IPS-NIHi7 (cell line): ENCODE results near the gene USF2.

ENCODE experiments used
- DNase-seq: peaks from one replicate; pipeline ENCODE4 v3.0.0; 2012; ENCODE audit warnings: mixed read lengths; ENCODE audit errors: extremely low spot score

The USF2 gene

DNA sequence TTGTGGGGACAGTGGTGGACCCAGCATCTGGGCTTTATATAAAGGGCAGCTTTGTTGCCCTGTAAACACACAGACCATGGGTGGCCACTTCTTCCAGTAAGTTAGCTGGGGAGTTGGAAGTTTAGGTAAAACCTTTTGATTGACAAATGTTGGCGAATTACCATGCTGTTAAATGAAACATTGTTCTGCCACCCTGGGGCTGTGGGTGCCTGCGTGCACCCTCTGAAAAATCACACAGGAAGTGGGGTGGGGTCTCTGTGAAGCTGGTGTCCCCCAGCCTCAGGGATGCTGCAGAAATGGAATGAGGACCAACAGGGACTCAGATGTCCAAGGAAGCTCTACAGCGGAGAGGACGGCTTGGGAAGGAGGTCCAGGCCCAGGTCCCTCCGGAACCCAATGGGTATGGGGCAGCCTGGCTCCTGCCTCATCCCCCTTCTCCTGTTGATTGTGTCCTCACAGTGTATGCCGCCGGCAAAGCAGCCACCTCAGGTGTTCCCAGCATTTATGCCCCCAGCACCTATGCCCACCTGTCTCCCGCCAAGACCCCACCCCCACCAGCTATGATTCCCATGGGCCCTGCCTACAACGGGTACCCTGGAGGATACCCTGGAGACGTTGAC is 2.8 kb upstream of the USF2 start:
- DNase-seq = no peak

DNA sequence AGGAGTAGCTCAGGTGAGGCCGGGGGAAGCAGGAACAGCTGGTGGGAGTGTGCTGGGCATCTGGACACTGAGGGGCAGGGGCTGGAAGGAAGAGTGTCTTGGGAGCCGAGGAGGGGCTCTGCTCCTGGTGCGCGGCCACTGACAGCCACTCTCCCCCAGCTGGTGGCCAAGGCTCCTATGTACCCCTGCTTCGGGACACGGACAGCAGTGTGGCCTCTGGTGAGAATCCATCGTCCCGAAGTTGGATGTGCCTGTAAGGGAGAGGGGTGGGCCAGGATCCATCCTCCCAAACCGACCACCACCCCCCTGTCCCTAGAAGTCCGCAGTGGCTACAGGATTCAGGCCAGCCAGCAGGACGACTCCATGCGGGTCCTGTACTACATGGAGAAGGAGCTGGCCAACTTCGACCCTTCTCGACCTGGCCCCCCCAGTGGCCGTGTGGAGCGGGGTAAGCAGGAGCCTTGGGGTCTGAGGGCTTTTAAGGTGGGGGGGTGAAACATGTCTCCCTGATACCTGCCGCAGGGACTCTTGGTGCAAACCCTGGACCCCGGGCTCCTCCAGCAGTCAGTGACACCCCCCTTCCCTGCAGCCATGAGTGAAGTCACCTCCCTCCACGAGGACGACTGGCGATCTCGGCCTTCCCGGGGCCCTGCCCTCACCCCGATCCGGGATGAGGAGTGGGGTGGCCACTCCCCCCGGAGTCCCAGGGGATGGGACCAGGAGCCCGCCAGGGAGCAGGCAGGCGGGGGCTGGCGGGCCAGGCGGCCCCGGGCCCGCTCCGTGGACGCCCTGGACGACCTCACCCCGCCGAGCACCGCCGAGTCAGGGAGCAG is 2.0 kb upstream of the USF2 start:
- no peak for DNase-seq

DNA sequence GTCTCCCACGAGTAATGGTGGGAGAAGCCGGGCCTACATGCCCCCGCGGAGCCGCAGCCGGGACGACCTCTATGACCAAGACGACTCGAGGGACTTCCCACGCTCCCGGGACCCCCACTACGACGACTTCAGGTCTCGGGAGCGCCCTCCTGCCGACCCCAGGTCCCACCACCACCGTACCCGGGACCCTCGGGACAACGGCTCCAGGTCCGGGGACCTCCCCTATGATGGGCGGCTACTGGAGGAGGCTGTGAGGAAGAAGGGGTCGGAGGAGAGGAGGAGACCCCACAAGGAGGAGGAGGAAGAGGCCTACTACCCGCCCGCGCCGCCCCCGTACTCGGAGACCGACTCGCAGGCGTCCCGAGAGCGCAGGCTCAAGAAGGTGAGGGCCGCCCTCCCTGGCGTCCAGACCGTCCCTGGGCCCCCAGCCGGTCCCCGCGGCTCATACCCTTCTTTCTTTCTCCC is 1.4 kb upstream of the USF2 start:
- no peak for DNase-seq

DNA sequence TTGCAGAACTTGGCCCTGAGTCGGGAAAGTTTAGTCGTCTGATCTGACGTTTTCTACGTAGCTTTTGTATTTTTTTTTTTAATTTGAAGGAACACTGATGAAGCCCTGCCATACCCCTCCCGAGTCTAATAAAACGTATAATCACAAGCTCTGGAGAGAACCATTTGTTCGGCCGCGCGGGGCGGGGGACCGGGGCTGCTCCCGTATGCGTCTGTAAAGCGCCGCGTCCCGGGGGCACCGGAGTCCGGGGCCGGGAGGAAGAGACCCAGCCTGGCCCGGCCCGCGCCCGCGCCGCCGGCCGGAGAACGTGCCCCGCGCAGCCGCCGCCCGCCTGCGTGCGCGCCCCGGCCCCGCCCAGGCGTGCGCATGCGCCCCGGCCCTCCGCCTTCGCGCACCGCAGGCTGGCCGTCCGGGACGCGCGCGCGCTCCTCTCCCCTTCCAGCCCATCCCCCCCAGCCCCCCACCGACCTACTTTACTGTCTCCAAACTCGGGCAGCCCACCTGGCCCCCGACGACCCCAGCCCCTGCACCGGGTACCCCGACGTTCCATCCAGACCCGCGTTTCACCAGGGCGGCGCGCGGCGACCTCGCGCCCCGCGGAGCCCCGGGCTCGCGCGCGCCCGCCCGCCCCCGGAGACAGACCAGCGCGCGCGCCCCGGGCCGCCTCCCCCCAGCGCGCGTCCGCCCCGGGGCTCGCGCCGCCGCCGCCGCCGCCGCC is 785 bp upstream of the USF2 start:
- peak; percentile 94 for DNase-seq

DNA sequence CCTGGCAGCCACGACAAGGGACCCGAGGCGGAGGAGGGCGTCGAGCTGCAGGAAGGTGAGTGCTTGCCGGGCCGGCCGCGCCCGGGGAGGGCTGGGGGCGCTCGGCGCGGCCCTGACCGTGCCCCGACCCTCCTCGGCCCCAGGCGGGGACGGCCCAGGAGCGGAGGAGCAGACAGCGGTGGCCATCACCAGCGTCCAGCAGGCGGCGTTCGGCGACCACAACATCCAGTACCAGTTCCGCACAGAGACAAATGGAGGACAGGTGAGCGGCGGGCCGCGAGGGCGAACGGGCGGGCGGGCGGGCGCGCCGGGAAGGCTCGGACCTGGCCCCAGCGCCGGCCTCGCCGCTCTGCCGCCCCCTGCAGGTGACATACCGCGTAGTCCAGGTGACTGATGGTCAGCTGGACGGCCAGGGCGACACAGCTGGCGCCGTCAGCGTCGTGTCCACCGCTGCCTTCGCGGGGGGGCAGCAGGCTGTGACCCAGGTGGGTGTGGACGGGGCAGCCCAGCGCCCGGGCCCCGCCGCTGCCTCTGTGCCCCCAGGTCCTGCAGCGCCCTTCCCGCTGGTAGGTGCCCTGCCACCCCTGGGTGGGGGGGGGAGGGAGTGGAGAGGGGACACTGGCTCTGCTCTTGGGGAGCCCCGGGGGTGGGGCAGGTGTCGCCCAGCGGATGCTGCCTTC is 816 bp downstream of the USF2 start:
- peak; percentile 89 for DNase-seq

DNA sequence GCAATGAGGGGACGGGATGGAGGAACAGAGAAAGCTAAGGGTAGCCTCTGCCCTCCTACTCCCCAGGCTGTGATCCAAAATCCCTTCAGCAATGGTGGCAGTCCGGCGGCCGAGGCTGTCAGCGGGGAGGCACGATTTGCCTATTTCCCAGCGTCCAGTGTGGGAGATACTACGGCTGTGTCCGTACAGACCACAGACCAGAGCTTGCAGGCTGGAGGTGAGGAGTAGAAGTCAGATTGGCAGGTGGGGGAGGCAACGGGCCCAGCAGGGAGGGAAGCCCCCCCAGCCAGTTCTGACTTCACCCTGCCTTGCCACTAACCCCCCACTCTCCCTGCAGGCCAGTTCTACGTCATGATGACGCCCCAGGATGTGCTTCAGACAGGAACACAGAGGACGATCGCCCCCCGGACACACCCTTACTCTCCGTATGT is 1.6 kb downstream of the USF2 start:
- DNase-seq = no peak

DNA sequence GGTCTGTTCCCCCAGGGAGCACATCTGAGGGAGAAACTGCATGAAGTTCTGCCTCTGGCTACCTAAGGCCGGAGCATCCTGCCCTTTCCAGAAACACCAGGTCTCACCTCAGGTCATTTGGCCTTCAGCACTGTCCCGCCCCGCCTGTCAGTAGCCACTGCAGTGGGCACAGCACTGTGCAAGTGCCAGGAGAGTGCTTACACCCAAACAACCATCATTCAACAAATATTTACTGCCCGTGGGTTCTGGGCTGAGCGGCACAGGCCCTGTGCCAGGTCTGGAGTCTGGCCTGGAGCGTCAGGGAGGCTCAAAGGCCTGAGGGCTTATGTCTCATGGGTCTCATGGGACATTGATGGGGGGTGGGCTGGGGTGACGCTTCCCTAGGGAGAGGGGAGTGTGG is 2.8 kb downstream of the USF2 start:
- DNase-seq = no peak

DNA sequence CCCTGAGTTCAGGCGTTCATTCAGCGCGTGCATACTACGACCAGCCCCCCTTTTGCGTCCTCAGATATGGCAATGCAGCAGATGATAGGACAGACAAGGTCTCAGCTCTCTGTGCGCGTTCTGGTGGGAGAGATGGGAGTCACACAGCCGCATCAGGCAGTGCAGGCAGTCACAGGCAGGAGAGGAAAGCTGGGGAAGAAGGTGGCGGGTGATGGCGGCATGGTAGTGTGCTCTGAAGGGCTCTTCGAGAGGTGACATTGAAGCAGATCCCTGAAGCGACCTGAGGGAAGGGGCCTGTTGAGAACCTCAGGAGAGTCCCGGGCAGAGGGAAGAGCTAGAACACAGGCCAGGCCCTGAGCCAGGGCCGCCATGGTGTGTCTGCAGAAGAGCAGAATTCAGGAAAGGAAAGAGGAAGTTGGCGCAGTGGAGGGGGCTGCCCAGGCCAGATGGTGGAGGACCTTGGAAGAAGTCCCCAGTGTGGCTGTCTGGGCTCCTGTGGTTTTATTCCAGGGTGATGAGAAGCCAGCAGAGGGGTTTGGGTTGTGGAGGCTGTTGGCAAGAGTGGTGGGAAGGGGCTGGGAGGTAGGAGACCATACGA is 3.5 kb downstream of the USF2 start:
- DNase-seq = no peak

DNA sequence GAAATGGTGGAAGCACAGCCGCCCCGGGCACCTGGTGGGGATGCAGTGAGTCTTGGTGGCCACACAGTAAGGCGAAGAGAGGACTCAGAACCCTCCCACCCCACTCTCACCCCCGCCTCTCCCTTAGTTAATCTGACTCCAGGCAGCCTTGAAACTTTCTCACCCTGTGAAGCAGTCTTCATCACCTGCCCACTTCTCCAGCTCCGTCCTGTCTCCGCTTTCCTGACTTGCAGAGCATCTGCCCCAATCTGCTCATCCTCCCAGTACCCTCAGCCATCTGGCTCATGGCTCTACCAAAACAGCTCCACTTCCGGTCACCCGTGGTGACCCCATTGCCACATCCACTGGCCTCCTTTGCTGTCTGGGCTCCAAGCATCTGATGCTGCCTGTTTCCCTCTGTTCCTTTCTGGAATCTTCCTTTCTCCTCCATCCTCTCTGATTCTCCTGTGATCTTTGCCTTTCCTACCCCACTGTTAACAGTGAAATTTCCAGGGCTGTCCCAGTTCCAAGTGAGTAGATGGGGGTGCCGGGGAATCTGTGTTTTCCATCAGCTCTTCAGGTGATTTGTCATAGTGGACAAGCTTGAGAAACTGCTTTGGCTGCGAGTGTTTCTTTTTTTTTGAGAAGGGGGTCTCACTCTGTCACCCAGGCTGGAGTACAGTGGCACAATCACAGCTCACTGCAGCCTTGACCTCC is 4.3 kb downstream of the USF2 start:
- no peak for DNase-seq

DNA sequence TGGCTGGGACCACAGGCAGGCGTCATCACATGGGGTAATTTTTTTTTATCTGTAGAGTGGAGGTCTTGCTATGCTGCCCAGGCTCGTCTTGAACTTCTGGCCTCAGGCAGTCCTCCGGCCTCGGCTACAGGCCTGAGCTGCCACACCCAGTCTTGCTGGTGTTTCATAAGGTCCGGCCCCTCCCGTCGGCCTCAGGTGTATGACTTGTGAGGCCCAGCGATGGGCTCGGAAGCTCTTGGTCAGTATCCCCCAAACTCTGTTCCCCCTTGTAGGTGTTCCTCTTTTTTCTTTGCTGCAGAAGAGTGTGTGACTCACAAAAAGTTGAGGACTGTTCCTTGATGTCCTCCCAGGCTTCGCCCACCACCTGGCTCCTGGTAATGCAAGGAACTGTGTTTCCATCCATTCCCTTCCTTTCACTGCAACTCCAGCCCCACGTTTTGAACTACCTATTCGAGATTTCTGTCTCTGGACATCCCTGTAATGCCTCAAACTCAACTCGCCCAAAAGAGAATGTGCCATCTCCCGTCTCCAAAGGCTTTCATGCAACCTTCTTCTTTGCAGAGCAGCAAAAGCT is 5.0 kb downstream of the USF2 start:
- DNase-seq = no peak

DNA sequence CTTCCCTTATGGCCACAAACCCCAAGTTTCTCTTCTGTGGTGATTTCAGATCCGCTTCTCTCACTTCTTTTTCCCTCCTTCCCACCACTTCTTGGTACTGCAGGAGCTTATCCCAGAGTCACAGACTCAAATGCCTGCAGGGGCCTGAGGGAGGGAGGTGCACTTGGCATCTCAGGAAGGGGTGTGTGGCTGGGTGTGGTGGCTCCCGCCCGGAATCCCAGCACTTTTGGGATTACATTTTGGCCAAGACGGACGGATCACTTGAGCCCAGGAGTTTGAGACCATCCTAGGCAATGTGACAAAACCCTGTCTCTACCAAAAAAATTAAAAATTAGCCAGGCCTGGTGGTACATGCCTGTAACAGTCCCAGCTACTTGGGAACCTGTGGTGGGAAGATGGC is 5.6 kb downstream of the USF2 start:
- no peak for DNase-seq

DNA sequence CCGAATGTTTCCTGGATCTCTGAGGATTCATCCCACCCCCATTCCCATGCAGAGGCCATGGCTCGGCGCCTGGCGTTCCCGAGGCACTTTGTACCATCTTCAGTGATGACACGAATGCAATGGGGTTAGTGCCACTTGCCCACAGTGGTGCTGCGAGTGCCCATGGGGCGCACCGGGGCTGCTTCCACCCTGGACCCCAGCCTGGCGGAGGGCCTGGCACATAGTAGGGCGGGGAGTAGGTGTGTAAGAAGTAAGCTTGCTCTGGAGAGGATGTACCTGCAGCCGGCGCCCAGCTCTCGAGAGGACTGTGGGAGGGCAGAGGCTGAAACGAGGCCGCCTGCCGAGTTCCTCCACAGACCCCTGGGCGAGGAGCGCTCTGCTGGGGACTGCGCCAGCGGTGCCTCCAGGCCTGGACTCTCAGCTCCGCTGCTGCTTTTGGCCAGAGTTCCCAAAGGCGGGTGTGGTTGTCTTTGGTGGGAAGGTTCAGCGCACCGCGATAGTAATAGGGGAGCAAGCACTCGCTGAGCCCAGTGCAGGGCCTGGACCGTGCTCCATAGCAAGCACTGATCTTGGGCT is 8.0 kb downstream of the USF2 start:
- DNase-seq = no peak

DNA sequence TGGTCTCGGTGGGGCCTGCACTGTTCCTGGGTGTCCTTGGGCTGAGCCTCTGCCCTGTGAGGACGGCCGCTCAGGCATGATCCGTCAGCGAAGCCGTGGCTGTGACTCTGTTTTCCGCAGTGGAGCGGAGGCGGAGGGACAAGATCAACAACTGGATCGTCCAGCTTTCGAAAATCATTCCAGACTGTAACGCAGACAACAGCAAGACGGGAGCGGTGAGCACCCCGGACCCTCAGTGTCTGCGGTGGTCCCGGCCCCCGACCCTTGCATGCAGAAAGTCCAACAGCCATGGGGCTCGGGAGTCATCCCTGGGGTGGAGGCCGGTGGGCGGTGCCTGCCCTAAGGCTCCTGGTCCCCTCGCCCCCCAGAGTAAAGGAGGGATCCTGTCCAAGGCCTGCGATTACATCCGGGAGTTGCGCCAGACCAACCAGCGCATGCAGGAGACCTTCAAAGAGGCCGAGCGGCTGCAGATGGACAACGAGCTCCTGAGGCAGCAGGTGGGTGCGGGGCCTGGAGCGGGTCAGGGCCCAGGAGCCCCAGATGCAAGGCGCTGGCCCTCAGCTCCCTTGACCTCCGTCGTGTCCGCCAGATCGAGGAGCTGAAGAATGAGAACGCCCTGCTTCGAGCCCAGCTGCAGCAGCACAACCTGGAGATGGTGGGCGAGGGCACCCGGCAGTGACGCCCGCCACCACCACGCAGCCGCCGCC is 10.0 kb downstream of the USF2 start:
- DNase-seq = no peak

DNA sequence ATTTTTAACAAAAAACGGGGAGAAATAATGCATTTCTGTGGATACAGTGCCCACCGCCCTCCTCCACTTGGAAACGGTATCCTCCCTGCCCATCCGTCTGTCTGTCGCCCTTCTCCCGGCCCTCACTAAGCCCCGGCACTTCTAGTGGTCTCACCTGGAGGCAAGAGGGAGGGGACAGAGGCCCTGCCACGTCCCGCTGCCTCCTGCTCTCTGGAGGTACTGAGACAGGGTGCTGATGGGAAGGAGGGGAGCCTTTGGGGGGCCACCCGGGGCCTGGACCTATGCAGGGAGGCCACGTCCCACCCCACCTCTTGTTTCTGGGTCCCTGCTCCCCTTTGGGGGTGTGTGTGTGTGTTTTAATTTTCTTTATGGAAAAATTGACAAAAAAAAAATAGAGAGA is 10.6 kb downstream of the USF2 start:
- DNase-seq = no peak

DNA sequence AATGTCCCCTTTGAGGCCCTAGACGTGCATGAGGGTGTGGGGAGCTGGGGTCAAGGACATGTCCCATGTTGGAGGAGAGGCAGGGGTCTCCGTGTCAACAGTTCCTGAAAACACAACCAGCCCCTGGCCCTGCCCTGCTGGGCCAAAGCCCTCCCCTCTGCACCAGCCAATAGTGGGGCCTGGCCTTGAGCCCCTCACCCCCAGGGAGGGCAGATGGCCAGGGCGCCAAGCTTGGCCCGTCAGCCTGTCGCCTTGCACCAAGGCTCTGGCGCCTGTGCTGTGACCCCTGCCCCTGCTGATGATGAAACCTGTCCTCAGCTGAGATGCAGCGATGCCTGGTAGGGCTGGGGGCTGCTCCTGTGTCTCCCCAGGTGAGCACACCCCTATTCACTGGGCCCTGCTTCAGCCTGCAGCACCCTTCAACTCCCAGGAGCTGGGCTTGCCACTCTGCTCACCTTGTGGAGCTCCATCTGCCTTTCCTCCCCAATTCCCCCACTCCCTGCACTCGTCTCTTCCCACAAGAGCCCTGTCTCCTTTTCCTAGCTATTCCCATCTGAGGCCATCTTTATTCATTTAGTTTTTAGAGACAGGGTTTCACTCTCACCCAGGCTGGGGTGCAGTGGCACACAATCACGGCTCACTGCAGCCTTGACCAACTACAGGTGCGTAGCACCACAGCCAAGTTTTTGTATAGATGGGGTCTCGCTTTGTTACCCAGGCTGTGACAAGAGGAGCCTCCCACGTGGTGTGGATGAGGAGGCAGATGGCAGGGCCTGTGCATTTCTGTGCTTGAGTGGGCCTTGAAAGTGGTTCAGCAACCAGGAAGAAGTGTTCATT is 11.4 kb downstream of the USF2 start:
- no peak for DNase-seq

DNA sequence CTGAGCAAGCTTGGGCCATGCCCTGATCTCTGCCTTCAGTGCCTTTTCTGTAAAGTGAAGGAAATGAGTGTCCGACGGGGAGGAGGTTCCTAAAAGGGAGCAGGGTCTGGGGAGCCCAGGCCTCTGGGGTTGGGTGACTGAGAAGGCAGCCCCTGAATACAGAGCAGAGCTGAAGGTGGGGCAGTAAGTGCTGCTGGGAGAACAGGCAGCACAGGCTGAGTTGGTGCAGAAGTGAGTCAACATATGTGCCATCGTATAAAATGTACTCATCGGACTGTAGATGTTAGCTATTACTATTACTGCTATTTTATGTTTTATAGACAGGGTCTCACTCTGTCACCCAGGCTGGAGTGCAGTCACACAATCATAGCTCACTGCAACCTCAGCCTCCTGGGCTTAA is 12.5 kb downstream of the USF2 start:
- no peak for DNase-seq

DNA sequence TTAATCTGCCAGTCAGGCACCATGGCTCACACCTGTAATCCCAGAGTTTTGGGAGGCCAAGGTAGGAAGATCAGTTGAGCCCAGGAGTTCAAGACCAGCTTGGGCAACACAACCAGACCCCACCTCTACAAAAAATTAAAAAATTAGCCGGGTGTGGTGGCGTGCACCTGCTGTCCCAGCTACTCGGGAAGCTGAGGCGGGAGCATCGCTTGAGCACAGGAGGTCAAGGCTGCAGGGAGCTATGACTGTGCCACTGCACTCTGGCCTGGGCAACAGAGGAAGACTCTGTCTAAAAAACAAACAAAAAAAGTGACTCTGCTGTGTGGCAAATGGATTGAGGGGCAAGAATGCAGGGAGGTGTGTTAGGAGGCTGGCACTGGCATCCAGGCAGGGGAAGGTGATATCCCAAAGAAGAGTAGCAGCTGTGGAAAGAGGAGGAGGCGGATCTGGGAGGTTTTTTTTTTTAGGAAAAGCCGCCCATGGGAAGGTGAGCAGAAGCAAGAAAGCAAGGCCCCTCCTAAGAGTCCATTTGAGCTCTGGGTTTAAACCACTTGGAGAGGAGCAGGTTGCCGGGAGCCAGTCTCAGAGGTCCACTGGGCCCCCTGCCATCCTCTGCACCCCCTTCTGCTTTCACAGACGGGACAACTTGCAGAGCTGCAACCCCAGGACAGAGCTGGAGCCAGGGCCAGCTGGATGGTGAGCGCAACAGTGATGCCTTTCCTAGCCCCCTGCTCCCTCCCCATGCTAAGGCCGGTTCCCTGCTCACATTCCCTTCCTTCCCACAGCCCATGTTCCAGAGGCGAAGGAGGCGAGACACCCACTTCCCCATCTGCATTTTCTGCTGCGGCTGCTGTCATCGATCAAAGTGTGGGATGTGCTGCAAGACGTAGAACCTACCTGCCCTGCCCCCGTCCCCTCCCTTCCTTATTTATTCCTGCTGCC is 15.7 kb downstream of the USF2 start:
- no peak for DNase-seq

DNA sequence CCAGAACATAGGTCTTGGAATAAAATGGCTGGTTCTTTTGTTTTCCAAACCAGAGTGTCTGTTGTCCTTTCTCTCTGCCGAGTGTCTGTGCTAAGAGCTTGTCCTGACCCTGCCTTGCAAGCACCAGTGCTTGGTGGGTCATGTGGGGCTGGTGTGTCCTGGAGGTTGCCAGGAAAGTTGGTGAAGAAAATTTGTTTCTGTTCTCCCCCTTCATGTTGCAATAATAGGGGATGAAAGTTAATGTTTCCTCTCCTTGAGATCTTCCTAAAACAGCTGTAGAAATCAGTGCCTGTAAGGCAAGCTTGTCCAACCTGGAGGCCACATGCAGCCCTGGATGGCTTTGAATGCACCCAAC is 16.3 kb downstream of the USF2 start:
- no peak for DNase-seq
